Endothelial cell of umbilical vein (primary cell): ENCODE measurements around the gene APOL2. TPM values are rescaled to one million over a fixed set of nuclear protein-coding genes. Genes with fewer than 3 reads are reported as not detected.

Experiments used
- BruUV-seq: library from RNA; stranded (reverse); fragments of 400-500 nt; replicated peaks from 2 replicates; lab custom pipeline; 2021; lab: Mats Ljungman, UMichigan
- CTCF ChIA-PET: fragments of 300-600, 350-600 bp; sonication (Branson Sonifier 250); formaldehyde crosslinking; loops from one replicate; lab custom pipeline; 2021; ENCODE audit warnings: antibody characterized with exemption, inconsistent platforms; lab: Charles Lee
- POLR2A ChIA-PET: fragments of 300-600, 350-600 bp; sonication (Branson Sonifier 250); formaldehyde crosslinking; loops from one replicate; lab custom pipeline; 2021; ENCODE audit warnings: antibody characterized with exemption, inconsistent platforms; lab: Charles Lee
- DNase-seq: peaks from one replicate; pipeline ENCODE4 v3.0.0-alpha.2; 2011; ENCODE audit warnings: low read depth, low spot score
- FAIRE-seq: peaks from 2 replicates; lab custom pipeline; 2011; peaks lifted over from hg19 to GRCh38; lab: Jason Lieb, UNC
- H2AFZ ChIP-seq: 2 replicates; pipeline ENCODE4 v1.6.0; 2012; ENCODE audit warnings: low read depth, low read length, control low read depth, inconsistent platforms
- H3K27ac ChIP-seq: 2 replicates; pipeline ENCODE4 v1.5.1; 2011; ENCODE audit warnings: low read depth, mild to moderate bottlenecking, control low read depth, low read length, moderate library complexity; ENCODE audit not compliant: insufficient read depth
- H3K27me3 ChIP-seq, 2 experiments: 2 replicates each; pipeline versions ENCODE4 v1.6.0 to v1.6.1; 2011; ENCODE audit warnings: low read length in 2 of 2, mixed read lengths in 1 of 2; ENCODE audit not compliant: control insufficient read depth in 2 of 2, insufficient read depth in 2 of 2
- H3K36me3 ChIP-seq, 2 experiments: 2 replicates in 1 of 2; 3 replicates in 1 of 2; pipeline ENCODE4 v1.5.1; 2011; ENCODE audit warnings: low read length in 2 of 2, mild to moderate bottlenecking in 1 of 2, moderate library complexity in 1 of 2; ENCODE audit not compliant: control insufficient read depth in 2 of 2, insufficient read depth in 2 of 2; ENCODE audit errors: extremely low read depth in 1 of 2
- H3K4me1 ChIP-seq: 3 replicates; pipeline ENCODE4 v1.5.1; 2011; ENCODE audit warnings: mild to moderate bottlenecking, low read length; ENCODE audit not compliant: control insufficient read depth, insufficient read depth; ENCODE audit errors: extremely low read depth
- H3K4me2 ChIP-seq: 2 replicates; pipeline ENCODE4 v1.6.1; 2011; ENCODE audit warnings: low read length, control low read depth, mixed read lengths; ENCODE audit not compliant: insufficient read depth
- H3K4me3 ChIP-seq, 3 experiments: fragments of 200-600 bp in 1 of 3; sonication (generic), shearing (Covaris generic) in 1 of 3; replicated peaks in 1 of 3; 2 replicates each; pipeline ENCODE4 v1.5.1; 2011 to 2016; ENCODE audit warnings: control low read depth in 3 of 3, low read length in 3 of 3, mild to moderate bottlenecking in 2 of 3, inconsistent platforms in 1 of 3, low read depth in 1 of 3, moderate library complexity in 1 of 3; ENCODE audit not compliant: insufficient read depth in 1 of 3
- H3K79me2 ChIP-seq: 2 replicates; pipeline ENCODE4 v1.6.0; 2012; ENCODE audit warnings: low read length, inconsistent platforms; ENCODE audit not compliant: control insufficient read depth, insufficient read depth
- H3K9ac ChIP-seq: replicated peaks from 2 replicates; pipeline ENCODE3; 2011; ENCODE audit warnings: low read length, control low read depth; ENCODE audit not compliant: insufficient read depth; ENCODE audit errors: extremely low read depth
- H3K9me1 ChIP-seq: replicated peaks from 3 replicates; pipeline ENCODE4 v1.6.0; 2011; ENCODE audit warnings: mild to moderate bottlenecking, low read length; ENCODE audit not compliant: control insufficient read depth, insufficient read depth; ENCODE audit errors: extremely low read depth
- H3K9me3 ChIP-seq: replicated peaks from 2 replicates; pipeline ENCODE4 v1.5.1; 2012; ENCODE audit warnings: low read length, inconsistent platforms; ENCODE audit not compliant: control insufficient read depth, insufficient read depth
- H4K20me1 ChIP-seq: replicated peaks from 2 replicates; pipeline ENCODE3; 2011; ENCODE audit warnings: mild to moderate bottlenecking, low read length; ENCODE audit not compliant: control insufficient read depth, insufficient read depth; ENCODE audit errors: extremely low read depth
- EZH2 ChIP-seq: IDR thresholded peaks from 2 replicates; pipeline ENCODE4 v1.6.1; 2012; ENCODE audit warnings: borderline replicate concordance, low read depth, mild to moderate bottlenecking, moderate library complexity, low read length, inconsistent platforms; ENCODE audit not compliant: severe bottlenecking
- FOS ChIP-seq: IDR thresholded peaks from 2 replicates; pipeline ENCODE4 v1.6.1; 2011; ENCODE audit warnings: mild to moderate bottlenecking, low read length, moderate library complexity, borderline replicate concordance; ENCODE audit not compliant: insufficient read depth
- GATA2 ChIP-seq: IDR thresholded peaks from 2 replicates; pipeline ENCODE4 v1.7.0; 2011; ENCODE audit warnings: low read depth, mild to moderate bottlenecking, moderate library complexity, mixed read lengths, low read length; ENCODE audit not compliant: insufficient read length, insufficient read depth
- JUN ChIP-seq: IDR thresholded peaks from 2 replicates; pipeline ENCODE4 v1.6.1; 2011; ENCODE audit warnings: borderline replicate concordance, low read depth; ENCODE audit not compliant: insufficient read length, insufficient read depth
- MYC ChIP-seq: IDR thresholded peaks from one replicate; pipeline ENCODE4 v1.6.1; 2011; ENCODE audit warnings: mild to moderate bottlenecking, low read depth, low read length
- POLR2A ChIP-seq: IDR thresholded peaks from 2 replicates; pipeline ENCODE4 v1.6.1; 2012; ENCODE audit warnings: low read depth, mild to moderate bottlenecking, control low read depth, low read length
- POLR2AphosphoS5 ChIP-seq: IDR thresholded peaks from 2 replicates; pipeline ENCODE4 v1.6.1; 2012; ENCODE audit warnings: low read depth, mild to moderate bottlenecking, control low read depth, low read length, moderate library complexity; ENCODE audit not compliant: insufficient read depth
- dilution Hi-C: fragments of 300-500 bp; cut with MboI; formaldehyde crosslinking; loops from one replicate; pipeline ENCODE4 v1.15.0; 2019; ENCODE audit warnings: low sequenced_read_pairs; ENCODE audit not compliant: extremely low pct_ligation_motif_present
- intact Hi-C: fragments of 100-400 bp; cut with micrococcal nuclease; formaldehyde crosslinking; loops from one replicate; pipeline ENCODE4 v1.10.0; 2022
- polyA plus RNA-seq, 4 experiments: library from polyadenylated mRNA; depleted of rRNA in 3 of 4; stranded (reverse) in 3 of 4; unstranded in 1 of 4; fragments of >200 nt; gene quantifications; 2 replicates each; pipeline versions ENCODE4 v1.2.1 to v1.2.3, GENCODE V29; 2011 to 2012; ENCODE audit warnings: missing spikeins in 1 of 4
- total RNA-seq: library from RNA; stranded (reverse); gene quantifications from 2 replicates; pipeline ENCODE4 v1.2.3, GENCODE V29; 2021
- TF ChIP-seq, protein P1 (sequence below): IDR thresholded peaks from 2 replicates; pipeline ENCODE4 v1.6.1; 2011; ENCODE audit not compliant: insufficient read depth, insufficient read length
- TF ChIP-seq, protein P2 (sequence below), 2 donors: IDR thresholded peaks; 1 replicate in 1 of 2; 2 replicates in 1 of 2; pipeline ENCODE4 v1.5.1; 2011; ENCODE audit warnings: low read length in 2 of 2, mild to moderate bottlenecking in 2 of 2, moderate library complexity in 2 of 2, control low read depth in 1 of 2, inconsistent platforms in 1 of 2, low read depth in 1 of 2; ENCODE audit not compliant: insufficient read depth in 1 of 2; ENCODE audit errors: extremely low read depth in 1 of 2

Gene APOL2
- total and polyA plus RNA-seq, 2 donors (not counting 3 experiments of a cell fraction or from before 2014, with no cell fraction given), result 16.9 to 37.6 TPM

DNA sequence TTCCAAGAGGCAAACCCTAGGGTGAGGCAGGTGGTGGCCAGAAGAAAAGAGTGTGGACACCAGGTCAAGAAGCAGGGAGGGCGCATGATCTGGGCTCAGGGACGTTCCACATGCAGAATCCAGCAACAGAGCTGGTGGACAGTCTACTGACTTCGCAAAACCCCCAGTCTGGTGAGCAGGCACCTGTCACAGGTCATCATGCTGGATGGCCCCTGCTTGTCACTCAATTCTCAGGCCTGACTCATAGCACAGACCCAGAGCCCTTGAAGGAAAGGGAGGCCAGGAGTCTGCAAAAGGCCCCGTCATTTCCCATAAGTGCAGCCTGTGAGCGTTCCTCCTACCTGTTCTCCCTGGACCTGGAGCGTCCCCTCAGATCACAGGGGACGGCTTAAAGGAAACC lies 55.9 kb downstream of the APOL2 start:
- Histone ChIP-seq H2AFZ (no peak overlapping the region), H3K27ac (no peak overlapping the region), H3K4me3 (no peak overlapping the region), H3K9me3 (no peaks in the 10 kb centered on the region), H3K4me2 (no peak overlapping the region), H4K20me1 (no peaks in the 10 kb centered on the region), H3K9ac (no peak overlapping the region), H3K9me1 (no peaks in the 10 kb centered on the region), H3K27me3 (peaks cover 2 to 5% of the 10 kb centered on the region in 2 experiments), H3K79me2 (no peaks in the 10 kb centered on the region), H3K4me1 (no peaks in the 10 kb centered on the region), H3K36me3 (no peaks in the 10 kb centered on the region)
- dilution Hi-C loops (no loop called here), intact Hi-C loops (no loop called here)
- FAIRE-seq, result no peak
- TF ChIP-seq, protein P1, sequence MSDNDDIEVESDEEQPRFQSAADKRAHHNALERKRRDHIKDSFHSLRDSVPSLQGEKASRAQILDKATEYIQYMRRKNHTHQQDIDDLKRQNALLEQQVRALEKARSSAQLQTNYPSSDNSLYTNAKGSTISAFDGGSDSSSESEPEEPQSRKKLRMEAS, result no peak
- TF ChIP-seq GATA2 (no peak), POLR2AphosphoS5 (no peak), EZH2 (no peak), POLR2A (no peak), JUN (no peak), FOS (no peak), MYC (no peak)
- TF ChIP-seq, protein P2, sequence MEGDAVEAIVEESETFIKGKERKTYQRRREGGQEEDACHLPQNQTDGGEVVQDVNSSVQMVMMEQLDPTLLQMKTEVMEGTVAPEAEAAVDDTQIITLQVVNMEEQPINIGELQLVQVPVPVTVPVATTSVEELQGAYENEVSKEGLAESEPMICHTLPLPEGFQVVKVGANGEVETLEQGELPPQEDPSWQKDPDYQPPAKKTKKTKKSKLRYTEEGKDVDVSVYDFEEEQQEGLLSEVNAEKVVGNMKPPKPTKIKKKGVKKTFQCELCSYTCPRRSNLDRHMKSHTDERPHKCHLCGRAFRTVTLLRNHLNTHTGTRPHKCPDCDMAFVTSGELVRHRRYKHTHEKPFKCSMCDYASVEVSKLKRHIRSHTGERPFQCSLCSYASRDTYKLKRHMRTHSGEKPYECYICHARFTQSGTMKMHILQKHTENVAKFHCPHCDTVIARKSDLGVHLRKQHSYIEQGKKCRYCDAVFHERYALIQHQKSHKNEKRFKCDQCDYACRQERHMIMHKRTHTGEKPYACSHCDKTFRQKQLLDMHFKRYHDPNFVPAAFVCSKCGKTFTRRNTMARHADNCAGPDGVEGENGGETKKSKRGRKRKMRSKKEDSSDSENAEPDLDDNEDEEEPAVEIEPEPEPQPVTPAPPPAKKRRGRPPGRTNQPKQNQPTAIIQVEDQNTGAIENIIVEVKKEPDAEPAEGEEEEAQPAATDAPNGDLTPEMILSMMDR (IDR thresholded peaks at IDR 0.05; ENCODE audit: extremely low read depth in 1 of 2, insufficient read depth in 1 of 2, low read depth in 1 of 2, low read length in 2 of 2), result no peak
- CTCF ChIA-PET, result interaction anchor here (1.1 to 5.7 kb wide), 4 partner anchors 11 to 303 kb away, joined by 5 to 140 read pairs (median 6); no protein-coding TSS in a partner anchor
- no peak for DNase-seq
- no TSS peak for BruUV-seq
- POLR2A ChIA-PET, result no interaction called here
